GDM1 (cell line): ENCODE data around the gene TNFRSF12A.
"Not testable (repeated sequence)": the region's sequence is repeated elsewhere in the genome, so short reads cannot be mapped to it uniquely, and the experiment has no call there.

Experiments used
- DNase-seq: peaks from one replicate; lab custom pipeline; 2025; lab: John Stamatoyannopoulos, UW

The TNFRSF12A gene

DNA sequence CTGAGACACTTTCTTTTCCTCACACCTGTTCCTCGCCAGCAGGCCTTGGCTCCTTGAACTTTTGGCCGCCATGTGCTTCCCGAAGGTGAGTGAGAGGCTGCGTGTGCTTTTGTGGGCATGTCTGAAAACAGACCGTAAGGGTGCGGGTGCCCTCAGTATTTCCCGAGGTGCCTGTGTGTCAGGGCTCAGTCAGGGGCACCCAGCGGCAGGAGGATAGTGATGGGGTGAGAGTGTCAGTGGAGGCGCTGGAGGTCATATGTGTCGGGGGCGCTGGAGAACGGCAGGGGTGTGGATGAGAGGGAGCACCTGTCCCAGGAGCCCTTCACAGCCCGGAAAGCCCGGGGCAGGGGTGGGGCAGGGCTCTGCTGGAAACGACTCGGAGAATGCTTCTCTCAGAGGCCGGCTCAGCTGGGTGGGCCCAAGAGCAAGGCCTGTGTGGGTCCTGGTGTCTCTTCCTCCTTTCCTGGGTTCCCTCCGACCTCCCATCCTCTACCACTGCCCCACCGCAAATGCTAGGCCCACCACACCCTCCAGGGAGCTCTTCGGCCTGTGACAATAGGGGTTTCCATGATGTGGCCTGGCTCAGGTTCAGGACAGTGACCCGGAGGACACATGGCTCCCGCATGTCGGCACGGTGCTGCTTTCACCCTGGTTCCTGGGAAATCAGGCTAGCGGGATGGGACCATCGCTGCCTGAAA lies 45.7 kb downstream of the TNFRSF12A start:
- DNase-seq, result no peak

DNA sequence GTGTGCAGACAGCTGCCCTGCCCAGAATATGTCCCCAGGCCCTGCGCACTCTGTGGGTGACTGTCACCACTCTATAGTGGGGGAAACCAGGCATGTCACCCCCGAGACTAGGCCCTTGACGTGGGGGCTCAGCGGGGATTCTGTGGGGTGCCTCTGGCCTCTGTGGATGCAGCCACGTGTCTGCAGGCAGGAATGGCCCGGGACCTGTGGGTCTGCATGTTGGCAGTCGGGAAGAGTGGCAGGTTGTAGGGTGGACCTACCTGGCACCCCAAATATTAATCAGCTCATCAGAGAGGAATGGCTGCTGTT lies 46.2 kb downstream of the TNFRSF12A start:
- DNase-seq, result no peak

DNA sequence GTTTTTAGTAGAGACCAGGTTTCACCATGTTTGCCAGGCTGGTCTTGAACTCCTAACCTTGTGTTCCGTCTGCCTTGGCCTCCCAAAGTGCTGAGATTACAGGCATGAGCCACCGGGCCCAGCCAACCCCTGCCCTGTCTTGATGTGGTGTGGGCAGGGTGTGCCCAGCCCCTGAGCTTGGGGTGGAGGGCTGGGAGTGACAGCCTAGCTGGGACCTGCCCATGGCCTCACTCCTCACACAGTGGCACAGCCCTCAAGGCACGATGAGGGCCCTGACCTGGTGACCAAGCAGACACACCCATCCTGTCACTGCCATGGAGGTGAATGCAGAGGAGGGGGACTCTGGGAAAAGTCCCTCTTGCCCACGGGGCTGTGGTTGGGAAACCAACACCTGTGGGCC lies 48.3 kb downstream of the TNFRSF12A start:
- no peak for DNase-seq

GRCh38 chr16:3069146-3069545 lies 49.0 kb downstream of the TNFRSF12A start:
- DNase-seq, result not testable (repeated sequence)

- DNase-seq, result no peak
Observed at GRCh38 chr16:3070608-3071111, 50.5 kb downstream of the TNFRSF12A start.

- DNase-seq, result no peak
Observed at GRCh38 chr16:3071655-3072054, 51.5 kb downstream of the TNFRSF12A start.
